Measurements from ENCODE around the gene LYPD5.
"Not testable (repeated sequence)": the region's sequence is repeated elsewhere in the genome, so short reads cannot be mapped to it uniquely, and the experiment has no call there.

Gene LYPD5, protein sequence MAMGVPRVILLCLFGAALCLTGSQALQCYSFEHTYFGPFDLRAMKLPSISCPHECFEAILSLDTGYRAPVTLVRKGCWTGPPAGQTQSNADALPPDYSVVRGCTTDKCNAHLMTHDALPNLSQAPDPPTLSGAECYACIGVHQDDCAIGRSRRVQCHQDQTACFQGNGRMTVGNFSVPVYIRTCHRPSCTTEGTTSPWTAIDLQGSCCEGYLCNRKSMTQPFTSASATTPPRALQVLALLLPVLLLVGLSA

DNA sequence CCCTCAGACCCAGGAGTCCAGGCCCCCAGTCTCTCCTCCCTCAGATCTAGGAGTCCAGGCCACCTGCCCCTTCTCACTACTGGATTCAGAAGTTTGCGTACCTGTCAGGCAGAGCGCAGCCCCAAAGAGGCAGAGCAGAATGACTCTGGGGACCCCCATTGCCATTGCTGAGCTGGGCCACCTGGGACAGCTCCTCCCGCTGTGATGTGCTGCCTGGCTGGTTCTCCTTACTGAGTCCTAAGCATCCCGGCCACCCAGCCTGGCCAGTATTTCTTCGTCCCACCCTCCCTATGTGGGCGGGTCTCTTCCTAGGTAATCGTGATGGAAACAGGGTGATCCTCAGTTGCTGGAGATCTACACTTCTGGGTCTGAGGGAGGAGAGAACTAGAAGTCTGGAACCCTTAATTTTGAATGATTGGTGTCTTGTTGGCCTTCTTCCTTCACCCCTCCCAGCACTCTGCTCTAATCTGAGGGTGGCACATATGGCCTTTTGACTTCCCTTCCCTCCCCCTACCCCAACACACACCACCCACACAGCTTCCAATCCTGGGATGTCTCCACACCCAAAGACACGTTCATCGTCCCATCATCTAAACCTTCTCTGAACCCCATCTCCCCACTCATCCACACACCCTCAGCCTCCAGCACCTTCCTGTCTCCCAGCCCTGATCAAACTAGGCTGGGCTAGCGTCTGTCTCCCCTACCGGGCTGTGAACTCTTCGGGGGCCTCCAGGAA, at the start of gene LYPD5:
TSS of gene LYPD5 (minus strand) at position 232 of the 736 bp plus-strand sequence. CDS start at position 165, 67 bp downstream.
- H3K4me3 ChIP-seq (ENCODE audit: low read depth, low read length), result no peak within 1 kb of the TSS
- no peak for DNase-seq (ENCODE audit: low read depth)

DNA sequence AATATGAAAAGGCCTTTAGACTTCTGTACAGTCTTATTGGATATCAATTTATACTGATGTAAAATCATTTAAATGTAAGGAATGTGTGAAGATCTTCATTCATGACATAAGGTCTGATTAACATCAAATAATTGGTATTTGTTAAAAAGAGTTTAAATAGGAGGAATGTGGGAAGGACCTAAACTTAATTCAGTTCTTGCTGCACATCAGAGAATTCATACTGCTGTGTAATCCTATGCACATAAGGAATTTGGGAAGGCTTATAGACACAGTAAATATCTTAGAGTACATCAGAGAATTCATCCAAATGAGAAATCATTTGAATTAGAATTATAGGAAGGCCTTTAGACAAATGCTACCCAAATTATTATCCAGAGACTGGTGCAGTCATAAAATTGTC, 46.6 kb upstream of the LYPD5 start:
- DNase-seq (ENCODE audit: low read depth), result no peak
- no peak overlapping the region for H3K4me3 ChIP-seq (ENCODE audit: low read depth, low read length)

DNA sequence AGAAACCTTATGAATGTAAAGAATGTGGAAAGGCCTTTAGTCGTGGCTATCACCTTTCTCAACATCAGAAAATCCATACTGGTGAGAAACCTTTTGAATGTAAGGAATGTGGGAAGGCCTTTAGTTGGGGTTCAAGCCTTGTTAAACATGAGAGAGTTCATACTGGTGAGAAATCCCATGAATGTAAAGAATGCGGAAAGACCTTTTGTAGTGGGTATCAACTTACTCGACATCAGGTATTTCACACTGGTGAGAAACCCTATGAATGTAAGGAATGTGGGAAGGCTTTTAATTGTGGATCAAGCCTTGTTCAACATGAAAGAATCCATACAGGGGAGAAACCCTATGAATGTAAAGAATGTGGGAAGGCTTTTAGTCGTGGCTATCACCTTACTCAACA, 45.6 kb upstream of the LYPD5 start:
- DNase-seq (ENCODE audit: low read depth), result no peak
- H3K4me3 ChIP-seq (ENCODE audit: low read depth, low read length), result no peak overlapping the region

DNA sequence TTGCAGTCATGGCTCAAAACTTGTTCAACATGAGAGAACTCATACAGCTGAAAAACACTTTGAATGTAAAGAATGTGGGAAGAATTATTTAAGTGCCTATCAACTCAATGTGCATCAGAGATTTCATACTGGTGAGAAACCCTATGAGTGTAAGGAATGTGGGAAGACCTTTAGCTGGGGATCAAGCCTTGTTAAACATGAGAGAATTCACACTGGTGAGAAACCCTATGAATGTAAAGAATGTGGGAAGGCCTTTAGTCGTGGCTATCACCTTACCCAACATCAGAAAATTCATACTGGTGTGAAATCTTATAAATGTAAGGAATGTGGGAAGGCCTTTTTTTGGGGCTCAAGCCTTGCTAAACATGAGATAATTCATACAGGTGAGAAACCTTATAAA, 45.0 kb upstream of the LYPD5 start:
- H3K4me3 ChIP-seq (ENCODE audit: low read depth, low read length), result no peak overlapping the region
- no peak for DNase-seq (ENCODE audit: low read depth)

DNA sequence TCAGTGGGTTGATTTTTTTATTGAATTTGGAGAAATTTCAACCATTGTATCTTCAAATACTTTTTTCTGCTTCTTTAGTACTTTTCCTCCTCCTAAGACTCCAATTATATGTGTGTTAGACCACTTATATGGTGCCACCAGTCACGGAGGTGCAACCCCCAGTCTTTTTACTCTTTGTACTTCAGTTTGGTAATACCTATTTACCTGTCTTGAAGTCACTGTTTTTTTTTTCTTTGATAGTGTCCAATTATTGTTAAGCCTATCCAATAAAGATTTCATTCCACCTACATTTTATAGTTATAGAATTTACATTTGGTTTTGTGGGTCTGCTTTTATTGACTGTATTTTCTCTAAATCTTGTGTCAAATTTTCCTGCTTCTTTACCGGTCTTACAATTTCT, 39.8 kb upstream of the LYPD5 start:
- no peak for DNase-seq (ENCODE audit: low read depth)
- no peak overlapping the region for H3K4me3 ChIP-seq (ENCODE audit: low read depth, low read length)

DNA sequence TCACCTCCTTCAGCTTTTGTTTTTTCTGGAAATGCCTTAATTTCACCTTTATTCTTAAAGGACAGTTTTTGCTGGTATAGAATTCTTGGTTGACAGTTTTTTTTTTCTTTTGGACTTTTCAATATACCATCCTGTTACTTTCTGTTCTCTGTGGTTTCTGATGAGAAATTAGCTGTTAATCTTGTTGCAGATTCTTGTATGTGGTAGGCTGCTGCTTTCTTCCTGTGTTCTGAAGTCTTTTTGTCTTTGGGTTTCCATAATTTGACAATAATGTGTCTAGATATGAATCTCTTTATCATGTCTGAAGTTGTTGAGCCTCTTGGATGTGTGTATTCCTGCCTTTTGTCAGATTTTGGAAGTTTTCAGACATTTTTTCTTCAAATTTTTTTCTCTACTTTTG, 36.9 kb upstream of the LYPD5 start:
- no peak for DNase-seq (ENCODE audit: low read depth)
- no peak overlapping the region for H3K4me3 ChIP-seq (ENCODE audit: low read depth, low read length)

DNA sequence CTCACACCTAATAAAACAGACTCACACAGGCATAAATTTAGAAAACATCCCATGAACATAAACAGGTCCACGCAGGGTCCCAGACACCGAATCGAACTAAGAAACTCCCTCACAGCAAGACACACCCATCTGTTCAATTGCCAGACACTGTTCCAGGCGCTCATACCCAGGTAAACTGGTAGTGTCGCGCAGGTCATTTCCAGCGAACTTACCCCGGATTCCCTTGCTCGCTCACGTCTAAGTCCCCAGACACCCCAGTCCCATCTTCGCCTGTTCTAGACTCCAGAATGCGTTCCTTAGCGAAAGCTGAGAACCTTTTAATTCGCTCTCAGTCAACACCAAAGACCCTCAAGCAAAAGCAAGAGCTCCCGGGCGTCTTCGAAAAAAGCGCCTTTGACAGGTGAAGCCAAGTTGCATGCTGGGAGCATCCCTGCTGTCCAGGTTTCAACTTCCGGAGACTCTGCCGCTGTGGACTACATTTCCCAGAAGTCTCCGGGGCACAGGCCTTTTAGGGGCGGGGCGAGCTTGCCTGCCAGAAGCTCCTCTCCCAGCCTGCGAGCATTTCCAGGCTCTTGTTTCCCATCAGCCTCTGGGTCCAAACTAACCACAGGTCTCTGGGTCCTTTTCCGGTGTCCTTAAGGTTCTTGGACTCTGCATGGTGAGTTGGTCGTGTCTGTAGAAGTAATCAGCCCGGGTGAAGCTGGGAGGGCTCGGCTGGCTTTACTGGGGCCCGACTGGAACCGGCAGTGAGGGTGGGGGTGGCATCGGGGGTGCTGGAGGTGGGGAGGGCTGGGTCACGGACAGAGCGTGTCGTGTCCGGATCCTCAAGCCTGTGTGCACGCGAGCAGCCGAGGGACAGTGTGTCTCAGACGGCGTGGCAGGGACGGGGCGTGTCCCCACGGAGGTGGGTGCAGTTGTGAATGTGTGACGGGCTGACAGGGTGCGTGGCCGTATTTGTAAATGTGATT, 24.8 kb upstream of the LYPD5 start, which contains the start of gene ZNF283:
TSS of gene ZNF283 (plus strand) at position 535 of the 968 bp plus-strand sequence. CDS start 6,184 bp downstream, outside the sequence.
- DNase-seq (ENCODE audit: low read depth), result peak; percentile 56
- peak within 1 kb of the TSS; percentile 68 for H3K4me3 ChIP-seq (ENCODE audit: low read depth, low read length)

DNA sequence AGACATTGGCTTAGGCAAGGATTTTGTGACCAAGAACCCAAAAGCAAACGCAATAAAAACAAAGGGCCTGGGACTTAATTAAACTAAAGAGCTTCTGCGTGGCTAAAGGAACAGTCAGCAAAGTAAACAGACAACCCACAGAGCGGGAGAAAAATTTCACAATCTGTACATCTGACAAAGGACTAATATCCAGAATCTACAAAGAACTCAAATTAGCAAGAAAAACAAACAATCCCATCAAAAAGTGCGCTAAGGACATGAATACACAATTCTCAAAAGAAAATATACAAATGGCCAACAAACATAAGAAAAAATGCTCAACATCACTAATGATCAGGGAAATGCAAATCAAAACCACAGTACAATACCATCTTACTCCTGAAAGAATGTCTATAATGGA, 22.3 kb upstream of the LYPD5 start:
- not testable (repeated sequence) for H3K4me3 ChIP-seq (ENCODE audit: low read depth, low read length); DNase-seq (ENCODE audit: low read depth)

DNA sequence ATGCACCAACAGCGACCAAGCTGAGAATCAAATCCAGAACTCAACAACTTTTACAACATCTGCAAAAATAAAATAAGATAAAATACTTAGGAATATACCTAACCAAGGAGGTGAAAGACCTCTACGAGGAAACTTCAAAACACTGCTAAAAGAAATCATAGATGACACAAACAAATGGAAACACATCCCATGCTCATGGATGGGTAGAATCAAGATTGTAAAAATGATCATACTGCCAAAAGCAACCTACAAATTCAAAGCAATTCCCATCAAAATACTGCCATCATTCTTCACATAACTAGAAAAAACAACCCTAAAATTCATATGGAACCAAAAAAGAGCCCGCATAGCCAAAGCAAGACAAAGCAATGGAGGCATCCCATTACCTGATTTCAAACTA, 21.6 kb upstream of the LYPD5 start:
- not testable (repeated sequence) for H3K4me3 ChIP-seq (ENCODE audit: low read depth, low read length); DNase-seq (ENCODE audit: low read depth)

DNA sequence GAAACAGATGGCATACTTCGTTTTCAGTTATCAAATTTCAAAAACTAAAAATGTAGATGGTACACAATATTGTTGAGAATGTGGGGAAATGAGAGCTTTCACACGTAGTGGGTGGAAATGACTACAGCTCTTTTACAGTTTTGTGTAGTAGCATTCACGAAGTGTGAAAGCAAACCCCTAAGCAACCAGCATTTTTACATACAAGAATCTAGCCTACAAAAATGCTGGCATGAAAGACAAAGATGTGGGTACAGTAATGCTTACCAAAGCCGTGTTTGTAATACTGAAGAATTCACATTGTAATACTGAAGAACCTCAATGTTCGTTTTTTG, 18.6 kb upstream of the LYPD5 start:
- DNase-seq (ENCODE audit: low read depth), result no peak
- H3K4me3 ChIP-seq (ENCODE audit: low read depth, low read length), result peak overlapping the region; percentile 52

DNA sequence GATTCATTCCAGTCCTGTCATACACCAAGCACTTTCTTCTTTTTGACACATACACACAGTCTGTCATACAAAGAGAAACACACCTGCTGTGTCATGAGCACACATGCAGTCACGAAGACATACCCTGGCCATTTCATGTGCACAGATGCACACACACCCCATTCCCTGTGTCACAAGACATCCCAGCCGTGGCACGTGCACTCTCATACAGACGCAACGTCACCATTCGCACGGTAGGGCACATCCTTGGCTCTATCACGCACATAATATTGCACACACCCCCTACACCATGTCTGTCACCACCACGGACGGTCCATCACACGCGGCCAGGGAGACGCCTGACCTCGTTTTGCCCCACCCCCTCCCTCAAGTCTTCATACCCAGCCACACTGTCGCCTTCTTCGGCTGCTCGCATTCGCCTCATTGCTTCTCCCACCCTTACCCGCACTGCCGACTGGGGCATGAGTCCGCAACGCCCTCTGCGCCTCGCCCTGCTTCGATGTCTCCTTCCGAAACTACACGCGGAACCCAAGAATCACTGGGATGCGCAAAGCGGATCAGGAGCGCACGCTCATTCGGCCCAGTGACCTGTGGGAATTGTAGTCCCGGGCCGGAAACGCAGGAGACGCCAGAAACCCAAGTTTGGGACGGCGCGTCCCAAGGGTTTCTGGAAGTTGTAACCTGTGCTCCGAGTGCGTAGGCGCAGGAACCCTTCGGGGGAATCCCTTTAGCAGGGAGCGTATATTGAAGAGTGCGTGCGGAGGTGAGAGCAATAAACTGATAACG, 18.0 kb upstream of the LYPD5 start:
- H3K4me3 ChIP-seq (ENCODE audit: low read depth, low read length), result peak overlapping the region; percentile 52

DNA sequence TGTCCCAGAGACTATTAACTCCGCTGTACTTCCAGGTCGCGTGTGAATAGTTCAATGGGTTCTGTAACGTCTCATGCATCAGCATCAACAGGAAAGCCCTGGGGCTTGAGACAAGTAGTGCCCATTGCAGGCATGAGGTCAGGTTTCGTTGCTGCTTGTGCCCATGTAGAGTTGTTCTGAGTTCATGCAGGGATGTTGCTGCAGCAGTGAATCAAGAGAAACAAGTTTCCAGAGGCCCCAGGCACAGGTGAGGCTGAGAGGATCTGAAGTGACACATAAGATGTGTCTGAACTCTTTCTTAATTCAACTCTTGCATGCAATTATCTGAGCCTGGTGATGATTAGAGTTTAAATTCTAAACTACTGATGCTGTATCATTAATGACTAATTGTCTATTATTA, 16.3 kb upstream of the LYPD5 start:
- no peak for DNase-seq (ENCODE audit: low read depth)
- no peak overlapping the region for H3K4me3 ChIP-seq (ENCODE audit: low read depth, low read length)

More for the DNA sequence above, 18.0 kb upstream of the LYPD5 start:
- no peak for DNase-seq (ENCODE audit: low read depth)

DNA sequence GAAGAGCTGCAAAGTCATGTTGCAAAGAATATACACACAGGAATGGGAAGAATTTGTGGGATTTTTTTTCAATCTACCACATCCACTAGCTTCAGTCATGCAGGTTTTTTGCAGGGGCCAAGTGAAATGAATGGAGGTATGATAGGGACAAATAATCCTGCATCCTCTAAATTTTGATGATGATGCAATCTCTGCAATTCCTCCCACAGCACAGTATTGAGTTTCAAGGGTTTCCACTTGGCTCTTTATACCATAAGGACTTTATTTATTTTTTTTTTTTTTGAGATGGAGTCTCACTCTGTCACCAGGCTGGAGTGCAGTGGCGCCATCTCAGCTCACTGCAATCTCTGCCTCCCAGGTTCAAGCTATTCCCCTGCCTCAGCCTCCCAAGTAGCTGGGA, 15.2 kb upstream of the LYPD5 start:
- not testable (repeated sequence) for DNase-seq (ENCODE audit: low read depth); H3K4me3 ChIP-seq (ENCODE audit: low read depth, low read length)

DNA sequence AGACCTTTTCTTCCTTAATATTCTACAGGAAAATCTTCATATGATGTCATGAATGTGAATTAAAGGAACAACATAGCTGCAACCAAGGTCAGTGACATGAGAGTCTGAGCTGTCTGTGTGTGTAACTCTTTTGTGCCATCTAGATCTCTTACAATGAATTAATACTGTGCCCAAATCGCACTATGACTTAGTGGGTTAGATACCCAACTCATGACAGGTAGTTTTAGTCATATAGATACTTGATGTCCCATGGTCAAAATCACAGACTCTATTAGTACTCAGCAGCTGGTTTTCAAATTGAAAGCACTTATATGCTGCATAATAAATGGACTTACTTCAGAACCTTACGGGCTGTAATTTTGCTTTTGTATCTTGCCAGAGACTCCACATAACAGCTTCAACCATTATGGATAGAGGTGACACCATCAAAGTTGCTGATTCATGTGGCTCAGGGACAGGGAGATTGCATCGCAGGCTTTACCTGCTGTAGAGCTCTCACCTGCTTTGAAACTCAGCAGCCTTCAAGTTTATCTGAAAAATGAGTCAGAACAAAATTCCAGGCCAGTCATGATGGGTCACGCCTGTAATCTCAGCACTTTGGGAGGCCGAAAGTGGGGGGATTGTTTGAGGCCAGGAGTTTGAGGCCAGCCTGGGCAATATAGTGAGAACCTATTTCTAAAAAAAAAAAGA, 12.6 kb upstream of the LYPD5 start:
- H3K4me3 ChIP-seq (ENCODE audit: low read depth, low read length), result no peak overlapping the region
- no peak for DNase-seq (ENCODE audit: low read depth)

DNA sequence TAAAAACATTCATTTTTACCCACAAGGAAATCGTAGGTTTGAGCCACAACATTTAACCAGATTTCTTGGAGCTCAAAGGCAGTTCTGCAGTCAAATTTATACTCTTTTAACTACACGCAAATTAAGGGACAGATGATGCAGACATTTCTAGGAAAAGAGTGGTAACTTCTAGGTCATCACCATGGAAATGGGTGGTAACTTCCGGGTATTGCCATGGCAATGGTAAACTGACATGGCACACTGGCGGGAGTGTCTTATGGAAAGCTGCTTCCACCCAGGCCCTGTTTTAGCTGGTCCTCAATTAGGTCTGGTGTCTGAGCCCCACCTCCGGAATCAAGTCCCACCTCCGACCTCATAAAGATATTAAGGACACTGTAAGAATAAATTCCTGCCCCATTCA, 10.4 kb upstream of the LYPD5 start:
- no peak overlapping the region for H3K4me3 ChIP-seq (ENCODE audit: low read depth, low read length)
- no peak for DNase-seq (ENCODE audit: low read depth)

DNA sequence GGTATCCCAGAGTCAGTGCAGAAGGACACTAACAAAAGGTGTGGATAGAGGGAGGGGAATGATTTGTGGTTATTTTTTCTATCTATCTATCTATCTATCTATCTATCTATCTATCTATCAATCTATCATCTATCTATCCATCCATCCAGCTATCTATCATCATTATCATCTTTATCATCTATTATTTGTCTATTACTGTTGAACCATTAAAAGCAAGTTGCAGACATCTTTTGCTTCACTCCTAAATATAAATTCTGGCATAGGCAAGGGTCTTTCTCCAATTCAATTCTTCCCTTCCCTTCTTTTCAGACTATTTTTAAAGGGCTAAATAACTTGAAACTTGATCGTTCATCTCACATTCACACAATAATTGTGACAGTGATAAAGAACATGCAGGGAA, 10.0 kb upstream of the LYPD5 start:
- DNase-seq (ENCODE audit: low read depth), result no peak
- H3K4me3 ChIP-seq (ENCODE audit: low read depth, low read length), result no peak overlapping the region

DNA sequence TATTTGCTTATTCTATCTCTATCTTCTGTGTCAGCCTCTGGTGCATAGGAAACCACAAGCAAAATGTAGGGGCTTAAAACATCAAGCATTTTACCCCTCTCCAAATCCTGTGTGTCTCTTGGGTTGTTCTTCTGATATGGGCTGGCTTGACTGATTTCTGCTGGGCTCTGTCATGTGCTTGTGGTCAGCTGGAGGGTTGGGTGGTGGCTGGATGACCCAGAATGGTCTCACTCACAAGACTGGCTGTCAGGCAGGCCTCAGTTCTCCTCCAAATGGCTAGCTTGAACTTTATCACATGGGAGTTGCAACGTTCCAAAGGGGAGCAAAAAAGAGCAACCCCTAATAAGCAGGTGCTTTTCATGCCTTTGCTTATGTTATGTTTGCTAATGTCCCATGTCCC, 9.6 kb upstream of the LYPD5 start:
- no peak overlapping the region for H3K4me3 ChIP-seq (ENCODE audit: low read depth, low read length)
- no peak for DNase-seq (ENCODE audit: low read depth)

DNA sequence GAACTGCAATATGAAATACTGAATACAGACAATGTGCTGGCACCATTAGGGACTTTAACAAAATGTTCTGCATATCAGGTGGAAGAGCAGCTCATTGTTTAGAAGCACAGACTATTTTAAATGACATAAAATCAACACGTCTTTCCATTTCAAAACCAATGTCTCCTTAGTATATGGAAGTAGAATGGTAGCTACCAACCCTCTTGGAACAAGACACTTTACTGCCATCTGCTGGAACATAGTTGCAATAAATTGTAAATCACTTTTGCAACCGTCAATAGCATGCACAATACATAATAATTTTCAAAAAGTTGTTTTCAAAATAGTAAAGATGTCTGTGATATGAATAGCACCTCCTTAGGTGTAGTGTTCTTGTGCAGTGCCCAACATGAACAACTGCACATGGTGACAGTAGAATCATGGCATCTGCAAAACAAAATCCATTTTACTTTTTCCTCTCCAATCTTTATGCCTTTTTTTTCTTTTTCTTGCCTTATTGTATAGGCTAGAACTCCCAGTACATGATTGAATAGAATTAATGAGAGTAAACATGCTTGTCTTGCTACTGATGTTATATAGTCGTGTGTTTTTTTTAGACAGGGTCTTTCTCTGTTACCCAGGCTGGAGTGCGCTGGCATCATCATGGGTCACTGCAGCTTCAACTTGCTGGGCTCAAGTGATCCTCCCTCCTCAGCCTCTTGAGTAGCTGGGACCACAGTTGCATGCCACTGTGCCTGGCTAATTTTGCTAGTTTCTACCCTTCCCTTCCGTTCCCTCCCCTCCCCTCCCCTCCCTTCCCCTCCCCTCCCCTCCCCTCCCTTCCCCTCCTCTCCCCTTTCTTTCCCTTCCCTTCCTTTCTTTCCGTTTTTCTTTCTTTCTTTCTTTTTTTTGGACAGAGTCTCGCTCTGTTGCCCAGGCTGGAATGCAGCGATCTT, 7.8 kb upstream of the LYPD5 start:
- no peak for DNase-seq (ENCODE audit: low read depth)
- no peak overlapping the region for H3K4me3 ChIP-seq (ENCODE audit: low read depth, low read length)

Measured in skeletal muscle cell (primary cell).